ENCODE data around the gene PCNP.

DNA sequence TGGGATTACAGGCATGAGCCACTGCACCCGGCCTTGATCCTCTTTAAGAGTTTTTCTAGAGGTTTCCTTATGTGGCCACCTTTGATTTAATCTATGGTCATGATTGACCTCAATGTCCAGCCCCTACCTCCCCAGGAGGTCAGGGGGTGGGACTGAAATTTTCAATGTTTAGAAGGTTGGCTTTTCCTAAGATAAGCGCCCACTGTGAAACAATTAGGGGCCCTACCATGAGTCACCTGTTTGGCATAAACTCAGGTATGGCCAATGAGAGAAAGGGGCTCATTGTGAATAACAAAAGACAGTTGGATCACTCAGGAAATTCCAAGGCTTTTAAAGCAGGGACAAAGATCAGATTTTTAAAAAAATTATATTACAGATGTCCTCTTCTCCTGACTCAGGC is 51.9 kb downstream of the PCNP start:
- TF ChIP-seq EZH2 (IDR thresholded peaks at IDR 0.05; ENCODE audit: low read depth, unreplicated experiment): no peak
- no peak for TF ChIP-seq CTCF (conservative IDR thresholded peaks at IDR 0.05; ENCODE audit: low read depth in 2 of 2)
